ENCODE data around the gene XKRX.

XKRX gene

DNA sequence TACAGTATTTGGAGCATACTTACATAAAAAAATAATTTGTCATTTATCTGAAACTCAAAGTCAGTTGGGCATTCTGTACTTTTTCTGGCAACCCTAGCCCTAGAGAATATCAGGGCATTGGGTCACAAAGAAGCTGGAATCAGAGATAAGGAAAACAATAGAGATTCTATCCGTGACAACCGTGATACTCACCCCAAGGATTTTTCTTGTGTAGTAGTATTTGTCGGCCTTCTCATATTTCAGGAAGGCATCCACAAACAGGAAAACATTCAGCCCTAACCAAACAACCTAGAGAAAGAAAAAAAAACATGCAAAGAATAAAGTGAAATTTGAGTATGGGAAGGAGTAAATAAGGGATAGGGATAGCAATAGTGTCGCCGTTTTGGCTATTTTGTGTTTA is 58.2 kb downstream of the XKRX start:
- TF ChIP-seq EP300 (IDR thresholded peaks at IDR 0.05; ENCODE audit: borderline replicate concordance), result no peak
- TF ChIP-seq, protein P1, sequence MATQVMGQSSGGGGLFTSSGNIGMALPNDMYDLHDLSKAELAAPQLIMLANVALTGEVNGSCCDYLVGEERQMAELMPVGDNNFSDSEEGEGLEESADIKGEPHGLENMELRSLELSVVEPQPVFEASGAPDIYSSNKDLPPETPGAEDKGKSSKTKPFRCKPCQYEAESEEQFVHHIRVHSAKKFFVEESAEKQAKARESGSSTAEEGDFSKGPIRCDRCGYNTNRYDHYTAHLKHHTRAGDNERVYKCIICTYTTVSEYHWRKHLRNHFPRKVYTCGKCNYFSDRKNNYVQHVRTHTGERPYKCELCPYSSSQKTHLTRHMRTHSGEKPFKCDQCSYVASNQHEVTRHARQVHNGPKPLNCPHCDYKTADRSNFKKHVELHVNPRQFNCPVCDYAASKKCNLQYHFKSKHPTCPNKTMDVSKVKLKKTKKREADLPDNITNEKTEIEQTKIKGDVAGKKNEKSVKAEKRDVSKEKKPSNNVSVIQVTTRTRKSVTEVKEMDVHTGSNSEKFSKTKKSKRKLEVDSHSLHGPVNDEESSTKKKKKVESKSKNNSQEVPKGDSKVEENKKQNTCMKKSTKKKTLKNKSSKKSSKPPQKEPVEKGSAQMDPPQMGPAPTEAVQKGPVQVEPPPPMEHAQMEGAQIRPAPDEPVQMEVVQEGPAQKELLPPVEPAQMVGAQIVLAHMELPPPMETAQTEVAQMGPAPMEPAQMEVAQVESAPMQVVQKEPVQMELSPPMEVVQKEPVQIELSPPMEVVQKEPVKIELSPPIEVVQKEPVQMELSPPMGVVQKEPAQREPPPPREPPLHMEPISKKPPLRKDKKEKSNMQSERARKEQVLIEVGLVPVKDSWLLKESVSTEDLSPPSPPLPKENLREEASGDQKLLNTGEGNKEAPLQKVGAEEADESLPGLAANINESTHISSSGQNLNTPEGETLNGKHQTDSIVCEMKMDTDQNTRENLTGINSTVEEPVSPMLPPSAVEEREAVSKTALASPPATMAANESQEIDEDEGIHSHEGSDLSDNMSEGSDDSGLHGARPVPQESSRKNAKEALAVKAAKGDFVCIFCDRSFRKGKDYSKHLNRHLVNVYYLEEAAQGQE (IDR thresholded peaks at IDR 0.05; ENCODE audit: low read depth), result no peak
- no peak for TF ChIP-seq FOXM1 (IDR thresholded peaks at IDR 0.05; ENCODE audit: borderline replicate concordance, low read depth)
- TF ChIP-seq EGR1 (IDR thresholded peaks at IDR 0.05), result no peak
- TF ChIP-seq, protein P2, sequence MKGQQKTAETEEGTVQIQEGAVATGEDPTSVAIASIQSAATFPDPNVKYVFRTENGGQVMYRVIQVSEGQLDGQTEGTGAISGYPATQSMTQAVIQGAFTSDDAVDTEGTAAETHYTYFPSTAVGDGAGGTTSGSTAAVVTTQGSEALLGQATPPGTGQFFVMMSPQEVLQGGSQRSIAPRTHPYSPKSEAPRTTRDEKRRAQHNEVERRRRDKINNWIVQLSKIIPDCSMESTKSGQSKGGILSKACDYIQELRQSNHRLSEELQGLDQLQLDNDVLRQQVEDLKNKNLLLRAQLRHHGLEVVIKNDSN (IDR thresholded peaks at IDR 0.05), result no peak
- no peak for TF ChIP-seq CEBPB (IDR thresholded peaks at IDR 0.05)
- TF ChIP-seq TCF12 (IDR thresholded peaks at IDR 0.05; ENCODE audit: low read depth), result no peak
- TF ChIP-seq RAD21 (IDR thresholded peaks at IDR 0.05; ENCODE audit: low read depth), result no peak
- no peak for TF ChIP-seq YY1 (IDR thresholded peaks at IDR 0.05; ENCODE audit: low read depth)
- no peak for TF ChIP-seq TEAD4 (IDR thresholded peaks at IDR 0.05)
- TF ChIP-seq NFIC (IDR thresholded peaks at IDR 0.05), result no peak
- no peak for TF ChIP-seq ZBTB7A (IDR thresholded peaks at IDR 0.05; ENCODE audit: low read depth)
- no peak for TF ChIP-seq TAF1 (IDR thresholded peaks at IDR 0.05; ENCODE audit: low read depth)
- no peak for TF ChIP-seq CREB1 (IDR thresholded peaks at IDR 0.05; ENCODE audit: low read depth)
- TF ChIP-seq, protein P3, sequence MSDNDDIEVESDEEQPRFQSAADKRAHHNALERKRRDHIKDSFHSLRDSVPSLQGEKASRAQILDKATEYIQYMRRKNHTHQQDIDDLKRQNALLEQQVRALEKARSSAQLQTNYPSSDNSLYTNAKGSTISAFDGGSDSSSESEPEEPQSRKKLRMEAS (IDR thresholded peaks at IDR 0.05), result no peak

DNA sequence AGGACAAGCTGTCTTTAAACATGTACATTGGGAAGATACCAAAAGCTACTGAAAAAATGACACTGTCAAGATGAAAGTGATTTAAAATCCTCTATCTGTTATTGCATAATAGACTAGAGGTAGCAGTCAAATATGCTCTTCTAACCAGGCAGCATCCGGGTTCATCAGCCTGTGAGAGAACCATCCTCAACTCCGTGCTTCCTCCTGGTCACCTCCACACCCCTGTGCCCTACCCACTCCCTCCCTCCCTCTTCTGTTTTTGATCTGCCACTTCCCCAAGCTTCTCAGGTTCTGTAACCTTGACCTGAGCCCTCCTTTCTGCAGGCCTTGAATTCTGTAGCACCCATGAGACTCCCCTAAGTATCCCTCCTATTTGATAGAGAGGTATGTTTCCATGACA is 60.4 kb downstream of the XKRX start:
- TF ChIP-seq CEBPB (IDR thresholded peaks at IDR 0.05) (no peak), EP300 (IDR thresholded peaks at IDR 0.05; ENCODE audit: borderline replicate concordance) (no peak), EGR1 (IDR thresholded peaks at IDR 0.05) (no peak), FOXM1 (IDR thresholded peaks at IDR 0.05; ENCODE audit: borderline replicate concordance, low read depth) (no peak), TCF12 (IDR thresholded peaks at IDR 0.05; ENCODE audit: low read depth) (no peak), NFIC (IDR thresholded peaks at IDR 0.05) (no peak), RAD21 (IDR thresholded peaks at IDR 0.05; ENCODE audit: low read depth) (no peak), YY1 (IDR thresholded peaks at IDR 0.05; ENCODE audit: low read depth) (no peak)
- TF ChIP-seq, protein P1 (IDR thresholded peaks at IDR 0.05; ENCODE audit: low read depth), result no peak
- TF ChIP-seq, protein P2 (IDR thresholded peaks at IDR 0.05), result no peak

DNA sequence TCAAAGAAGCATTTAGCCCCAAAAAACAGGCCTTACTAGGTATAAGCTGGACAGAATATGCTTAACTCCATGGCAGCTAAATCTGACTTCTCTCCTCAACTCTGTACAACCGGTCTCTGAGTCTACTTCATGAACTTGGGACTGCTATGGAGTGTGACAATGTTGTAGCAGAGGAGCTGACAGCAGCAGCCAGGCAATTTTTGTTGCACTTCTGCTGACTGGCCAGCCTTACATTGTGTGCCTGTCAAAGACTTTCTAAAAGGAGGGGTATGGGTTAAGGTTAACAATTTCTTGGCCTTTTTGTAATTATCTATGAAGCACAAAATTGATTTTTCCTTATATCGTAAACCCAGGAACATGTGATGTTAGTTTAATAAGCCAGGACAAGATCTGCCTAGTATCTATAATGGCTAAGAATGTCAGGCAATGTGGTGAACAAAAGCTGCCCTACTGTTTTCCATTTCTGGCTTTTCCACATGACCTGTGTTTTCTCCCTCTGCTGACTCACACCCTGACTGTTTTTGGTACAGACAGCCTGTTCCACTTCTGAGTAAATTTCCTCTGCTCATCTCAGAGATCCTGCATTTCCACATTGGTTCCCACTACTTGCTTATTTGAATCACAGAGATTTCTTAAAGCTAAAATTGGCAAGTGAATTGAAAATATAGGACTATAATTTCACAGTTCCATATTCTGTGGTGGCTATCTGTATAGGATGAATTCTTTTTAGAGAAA is 63.9 kb downstream of the XKRX start:
- TF ChIP-seq EGR1 (IDR thresholded peaks at IDR 0.05) (no peak), CEBPB (IDR thresholded peaks at IDR 0.05) (no peak), EP300 (IDR thresholded peaks at IDR 0.05; ENCODE audit: borderline replicate concordance) (no peak), CREB1 (IDR thresholded peaks at IDR 0.05; ENCODE audit: low read depth) (no peak), FOXM1 (IDR thresholded peaks at IDR 0.05; ENCODE audit: borderline replicate concordance, low read depth) (no peak), TCF12 (IDR thresholded peaks at IDR 0.05; ENCODE audit: low read depth) (no peak), ZBTB7A (IDR thresholded peaks at IDR 0.05; ENCODE audit: low read depth) (no peak)
- TF ChIP-seq, protein P1 (IDR thresholded peaks at IDR 0.05; ENCODE audit: low read depth), result no peak
